Body of pancreas (tissue), 4 donors: ENCODE results near the gene KIF16B. TPM values are rescaled to one million over a fixed set of nuclear protein-coding genes. Genes with fewer than 3 reads are reported as not detected.

Experiments
- ATAC-seq: fragments of 150-250 bp; one replicate; pipeline ENCODE4 v1.9.1; 2016
- DNase-seq, 4 donors: peaks; one replicate each; pipeline ENCODE4 v3.0.0-alpha.2; 2019
- H3K27ac ChIP-seq, 4 donors: fragments of 200-600 bp; sonication (generic); 1 replicate in 3 of 4; 2 replicates in 1 of 4; pipeline versions ENCODE4 v1.5.1 to v1.6.1; 2016 to 2019; ENCODE audit warnings: mild to moderate bottlenecking in 1 of 4, mixed read lengths in 1 of 4, moderate library complexity in 1 of 4
- H3K27me3 ChIP-seq, 2 donors: fragments of 200-600 bp; sonication (generic); one replicate each; pipeline ENCODE4 v1.6.0; 2016; ENCODE audit warnings: mild to moderate bottlenecking in 1 of 2
- H3K36me3 ChIP-seq, 2 donors: fragments of 200-600 bp; sonication (generic); replicated peaks in 1 of 2; 2 replicates each; pipeline ENCODE4 v1.5.1; 2016; ENCODE audit warnings: low read depth in 2 of 2; ENCODE audit not compliant: insufficient read depth in 1 of 2
- H3K4me1 ChIP-seq: fragments of 200-600 bp; sonication (generic); one replicate; pipeline ENCODE4 v1.6.0; 2016
- H3K4me3 ChIP-seq, 2 donors: fragments of 200-600 bp; sonication (generic); 1 replicate in 1 of 2; 2 replicates in 1 of 2; pipeline ENCODE4 v1.5.1; 2016 to 2019
- H3K9me3 ChIP-seq, 3 donors: fragments of 200-600 bp; sonication (generic); 1 replicate in 2 of 3; 2 replicates in 1 of 3; pipeline ENCODE4 v1.5.1; 2016
- POLR2A ChIP-seq, 3 donors: fragments of 450-650 bp; IDR thresholded peaks; one replicate each; pipeline ENCODE4 v1.6.1; 2016; ENCODE audit warnings: antibody characterized with exemption in 3 of 3, mild to moderate bottlenecking in 2 of 3
- WGBS, 2 donors: methylation state at CpG; one replicate each; pipeline ENCODE4 v1.1.5; 2017; 5-methylcytosine and 5-hydroxymethylcytosine counted together
- intact Hi-C: fragments of 100-400 bp; cut with DNase I; formaldehyde crosslinking; loops from one replicate; pipeline ENCODE4 v1.15.1; 2023
- total RNA-seq, 2 donors: library from RNA; depleted of rRNA; stranded (reverse); fragments of >200 nt; gene quantifications; one replicate each; pipeline ENCODE4 v1.1.0, GENCODE V29; 2016
- TF ChIP-seq, protein P1 (sequence below), 7 experiments: fragments of 450-650 bp in 4 of 7; fragments of 200-600 bp in 3 of 7; sonication (generic) in 3 of 7; IDR thresholded peaks; one replicate each; pipeline ENCODE4 v1.5.1; 2016 to 2019; ENCODE audit warnings: antibody characterized with exemption in 7 of 7

The KIF16B gene
- total RNA-seq, 2 donors from 2014 or later = 13.7 to 55.0 TPM

- WGBS, 2 donors = 86 to 98% methylated on average over 9 to 14 of the region's 14 CpGs
- Histone ChIP-seq H3K27me3 (no peaks in the 10 kb centered on the region), H3K4me1 (no peaks in the 10 kb centered on the region), H3K27ac (no peak overlapping the region), H3K9me3 (no peaks in the 10 kb centered on the region), H3K4me3 (no peak overlapping the region), H3K36me3 (peaks cover 0 to 2% of the 10 kb centered on the region in 2 donors)
- no peak for TF ChIP-seq POLR2A (IDR thresholded peaks at IDR 0.05)
- TF ChIP-seq, protein P1, sequence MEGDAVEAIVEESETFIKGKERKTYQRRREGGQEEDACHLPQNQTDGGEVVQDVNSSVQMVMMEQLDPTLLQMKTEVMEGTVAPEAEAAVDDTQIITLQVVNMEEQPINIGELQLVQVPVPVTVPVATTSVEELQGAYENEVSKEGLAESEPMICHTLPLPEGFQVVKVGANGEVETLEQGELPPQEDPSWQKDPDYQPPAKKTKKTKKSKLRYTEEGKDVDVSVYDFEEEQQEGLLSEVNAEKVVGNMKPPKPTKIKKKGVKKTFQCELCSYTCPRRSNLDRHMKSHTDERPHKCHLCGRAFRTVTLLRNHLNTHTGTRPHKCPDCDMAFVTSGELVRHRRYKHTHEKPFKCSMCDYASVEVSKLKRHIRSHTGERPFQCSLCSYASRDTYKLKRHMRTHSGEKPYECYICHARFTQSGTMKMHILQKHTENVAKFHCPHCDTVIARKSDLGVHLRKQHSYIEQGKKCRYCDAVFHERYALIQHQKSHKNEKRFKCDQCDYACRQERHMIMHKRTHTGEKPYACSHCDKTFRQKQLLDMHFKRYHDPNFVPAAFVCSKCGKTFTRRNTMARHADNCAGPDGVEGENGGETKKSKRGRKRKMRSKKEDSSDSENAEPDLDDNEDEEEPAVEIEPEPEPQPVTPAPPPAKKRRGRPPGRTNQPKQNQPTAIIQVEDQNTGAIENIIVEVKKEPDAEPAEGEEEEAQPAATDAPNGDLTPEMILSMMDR (IDR thresholded peaks at IDR 0.05) = no peak
- ATAC-seq (no peak), DNase-seq (no peak)
- intact Hi-C loops = no loop called here
Measured at GRCh38 chr20:16367948-16368560, 205.2 kb downstream of the KIF16B start.

GRCh38 chr20:16366529-16366928, 206.7 kb downstream of the KIF16B start:
- intact Hi-C loops = no loop called here
- Histone ChIP-seq H3K4me1 (no peaks in the 10 kb centered on the region), H3K27me3 (no peaks in the 10 kb centered on the region), H3K36me3 (peaks cover 0 to 2% of the 10 kb centered on the region in 2 donors), H3K9me3 (no peaks in the 10 kb centered on the region), H3K4me3 (no peak overlapping the region), H3K27ac (no peak overlapping the region)
- WGBS, 2 donors = 73 to 86% methylated on average over 5 of the region's 5 CpGs
- DNase-seq (no peak), ATAC-seq (no peak)
- TF ChIP-seq, protein P1 (IDR thresholded peaks at IDR 0.05) = no peak
- no peak for TF ChIP-seq POLR2A (IDR thresholded peaks at IDR 0.05)

- intact Hi-C loops = no loop called here
- H3K9me3 ChIP-seq = no peaks in the 10 kb centered on the region
- H3K36me3 ChIP-seq = peaks cover 0 to 2% of the 10 kb centered on the region in 2 donors
- no peak for DNase-seq
- 88 to 93% methylated on average over 5 of the region's 5 CpGs for WGBS, 2 donors
- H3K27ac ChIP-seq = no peak overlapping the region
- TF ChIP-seq POLR2A (IDR thresholded peaks at IDR 0.05) = no peak
- TF ChIP-seq, protein P1 (IDR thresholded peaks at IDR 0.05) = no peak
- no peak overlapping the region for H3K4me3 ChIP-seq
- H3K27me3 ChIP-seq = no peaks in the 10 kb centered on the region
- no peaks in the 10 kb centered on the region for H3K4me1 ChIP-seq
- no peak for ATAC-seq
Measured at GRCh38 chr20:16364320-16364687, 208.9 kb downstream of the KIF16B start.

DNA sequence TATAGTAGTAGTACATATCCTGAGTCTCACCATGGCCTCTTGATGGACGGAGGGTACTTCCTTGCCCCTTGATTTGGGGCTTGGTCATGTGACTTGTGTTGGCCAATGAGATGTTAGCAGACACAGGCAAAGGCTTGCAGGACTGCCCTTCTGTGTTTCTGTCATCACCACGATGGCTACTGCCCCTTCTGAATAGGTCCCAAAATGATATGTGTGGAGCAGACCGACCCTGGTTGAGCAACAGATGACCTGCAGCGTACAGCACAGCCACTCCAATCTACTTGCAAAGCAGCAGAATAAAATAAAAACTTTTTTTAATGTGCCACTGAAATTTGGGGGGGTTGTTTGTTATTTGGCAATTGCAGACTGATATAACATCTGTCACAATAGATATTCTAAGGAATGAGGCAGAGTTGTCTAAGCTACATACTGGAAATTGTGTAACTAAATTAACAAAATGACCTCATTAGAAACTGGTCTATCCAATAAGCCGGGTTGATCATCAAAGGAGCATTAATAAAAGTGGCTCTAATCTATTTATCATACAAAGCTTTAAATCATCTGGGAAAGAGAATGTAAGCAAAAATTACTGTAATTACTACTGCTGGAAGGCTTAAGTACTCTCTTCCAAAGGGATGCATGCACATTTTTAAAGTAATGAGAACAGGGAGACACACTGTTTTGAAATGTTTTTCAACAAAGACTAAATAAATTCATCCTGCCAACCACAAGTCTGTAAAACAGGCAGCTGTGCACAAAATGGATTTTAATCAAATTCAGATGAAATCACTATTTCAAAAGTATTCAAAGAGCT, 209.5 kb downstream of the KIF16B start:
- DNase-seq (no peak), ATAC-seq (no peak)
- intact Hi-C loops = no loop called here
- no peak overlapping the region for H3K27ac ChIP-seq
- no peaks in the 10 kb centered on the region for H3K27me3 ChIP-seq
- WGBS, 2 donors = 82 to 87% methylated on average over 5 of the region's 5 CpGs
- H3K36me3 ChIP-seq = peaks cover 0 to 2% of the 10 kb centered on the region in 2 donors
- H3K4me1 ChIP-seq = no peaks in the 10 kb centered on the region
- H3K9me3 ChIP-seq = no peaks in the 10 kb centered on the region
- no peak overlapping the region for H3K4me3 ChIP-seq
- no peak for TF ChIP-seq POLR2A (IDR thresholded peaks at IDR 0.05)
- TF ChIP-seq, protein P1 (IDR thresholded peaks at IDR 0.05) = no peak
